Activated CD4-positive, alpha-beta T cell treated with anti-CD3 and anti-CD28 coated beads, Interleukin-2, amount 10 ng/mL, durations not matched to agents 7 days and 5 days (primary cell): Measurements from ENCODE around the gene ABTB1. TPM values are rescaled to one million over a fixed set of nuclear protein-coding genes. Genes with fewer than 3 reads are reported as not detected.
"Not testable (repeated sequence)": the region's sequence is repeated elsewhere in the genome, so short reads cannot be mapped to it uniquely, and the experiment has no call there.

Experiments
- CTCF ChIA-PET: fragments of 350-600 bp; sonication (Branson Sonifier 250); formaldehyde crosslinking; loops from one replicate; lab custom pipeline; 2021; ENCODE audit warnings: antibody characterized with exemption; lab: Charles Lee
- POLR2A ChIA-PET: fragments of 350-600 bp; sonication (Branson Sonifier 250); formaldehyde crosslinking; loops from one replicate; lab custom pipeline; 2021; ENCODE audit warnings: antibody characterized with exemption; lab: Charles Lee
- DNase-seq: peaks from one replicate; pipeline ENCODE4 v3.0.0-alpha.2; 2020
- H3K27ac Mint-ChIP-seq: one replicate; pipeline ENCODE4 v1.8.0; 2021; ENCODE audit warnings: mild to moderate bottlenecking, moderate library complexity, mixed read lengths
- H3K27me3 Mint-ChIP-seq: one replicate; pipeline ENCODE4 v1.8.0; 2021; ENCODE audit warnings: mixed read lengths
- H3K36me3 Mint-ChIP-seq: one replicate; pipeline ENCODE4 v1.8.0; 2021; ENCODE audit warnings: low read depth, mixed read lengths
- H3K4me1 Mint-ChIP-seq: one replicate; pipeline ENCODE4 v1.8.0; 2021; ENCODE audit warnings: mixed read lengths
- H3K4me3 Mint-ChIP-seq: one replicate; pipeline ENCODE4 v1.8.0; 2021; ENCODE audit warnings: mild to moderate bottlenecking, moderate library complexity, mixed read lengths
- H3K9me3 Mint-ChIP-seq: one replicate; pipeline ENCODE4 v1.8.0; 2021; ENCODE audit warnings: mixed read lengths
- total RNA-seq, 2 experiments: library from RNA; stranded (reverse); gene quantifications; one replicate each; pipeline ENCODE4 v1.2.3, GENCODE V29; 2021

Gene ABTB1
- total RNA-seq, 2 experiments from 2014 or later, result 24.3 to 29.5 TPM

DNA sequence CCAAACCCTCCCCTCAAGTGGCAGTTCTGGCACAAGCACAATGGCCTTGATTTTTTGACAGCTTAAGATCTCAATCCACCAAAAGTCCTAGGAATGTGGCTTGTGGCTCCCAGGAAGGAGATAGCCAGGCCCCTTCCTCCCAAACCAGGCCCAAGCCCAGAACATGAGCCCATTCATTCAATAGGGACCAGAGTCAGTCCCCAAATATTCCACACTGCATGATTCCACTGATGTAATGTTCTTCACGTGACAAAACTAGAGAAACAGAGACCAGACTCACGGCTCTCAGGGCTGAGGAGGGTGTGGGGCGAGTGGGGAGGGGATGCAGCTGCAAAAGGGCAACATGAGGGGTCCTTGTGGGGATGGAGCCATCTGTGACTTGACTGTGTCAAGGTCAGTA, 25.5 kb downstream of the ABTB1 start:
- CTCF ChIA-PET, result interaction anchor here (1.0 to 1.1 kb wide), 2 partner anchors 16 to 23 kb away, joined by 3 read pairs; no protein-coding TSS in a partner anchor
- H3K27ac Mint-ChIP-seq, result no peak overlapping the region
- peaks cover 1% of the 10 kb centered on the region for H3K27me3 Mint-ChIP-seq
- POLR2A ChIA-PET, result no interaction called here
- H3K4me1 Mint-ChIP-seq, result peaks cover 5% of the 10 kb centered on the region
- no peaks in the 10 kb centered on the region for H3K9me3 Mint-ChIP-seq
- no peak for DNase-seq
- no peak overlapping the region for H3K4me3 Mint-ChIP-seq
- H3K36me3 Mint-ChIP-seq, result no peaks in the 10 kb centered on the region

DNA sequence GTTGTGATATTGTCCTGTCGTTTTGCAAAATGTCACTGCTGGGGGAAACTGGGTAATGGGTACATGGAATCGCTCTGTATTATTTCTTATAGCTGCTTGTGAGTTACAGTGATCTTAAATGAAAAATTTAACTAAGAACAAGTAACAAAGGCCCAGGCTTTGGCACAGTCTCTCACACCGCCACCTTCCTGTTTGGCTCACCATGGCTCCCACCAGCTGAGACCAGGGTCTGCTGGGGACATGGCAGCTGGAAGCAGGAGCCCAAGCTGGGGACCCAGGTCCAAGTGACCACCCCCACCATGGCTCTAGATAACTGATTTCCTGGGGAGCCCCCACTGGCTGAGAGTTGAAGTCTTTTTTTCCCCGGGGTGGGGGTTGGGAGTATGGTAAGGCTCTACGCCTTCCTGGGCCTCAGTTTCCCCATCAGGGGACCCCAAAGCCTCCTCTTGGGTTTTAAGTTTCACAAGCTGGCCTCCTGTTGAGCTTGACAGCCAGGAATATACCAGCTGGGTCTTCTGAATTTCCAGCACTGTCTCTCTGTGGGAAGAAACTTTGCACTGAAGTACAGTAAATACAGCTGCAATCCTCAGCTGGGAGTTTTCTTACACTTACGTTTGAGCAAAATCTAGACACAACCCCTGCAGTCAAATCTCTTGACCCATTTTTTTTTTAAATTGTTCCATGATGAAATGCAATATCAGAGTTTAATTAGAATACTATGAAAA, 26.1 kb downstream of the ABTB1 start:
- POLR2A ChIA-PET, result no interaction called here
- no peak overlapping the region for H3K4me3 Mint-ChIP-seq
- no peaks in the 10 kb centered on the region for H3K36me3 Mint-ChIP-seq
- peaks cover 5% of the 10 kb centered on the region for H3K4me1 Mint-ChIP-seq
- H3K27me3 Mint-ChIP-seq, result peaks cover 4% of the 10 kb centered on the region
- no peak overlapping the region for H3K27ac Mint-ChIP-seq
- H3K9me3 Mint-ChIP-seq, result peaks cover 2% of the 10 kb centered on the region
- no peak for DNase-seq
- CTCF ChIA-PET, result interaction anchor here (0.6 to 1.1 kb wide), 3 partner anchors 15 to 416 kb away, joined by 3 read pairs; no protein-coding TSS in a partner anchor

DNA sequence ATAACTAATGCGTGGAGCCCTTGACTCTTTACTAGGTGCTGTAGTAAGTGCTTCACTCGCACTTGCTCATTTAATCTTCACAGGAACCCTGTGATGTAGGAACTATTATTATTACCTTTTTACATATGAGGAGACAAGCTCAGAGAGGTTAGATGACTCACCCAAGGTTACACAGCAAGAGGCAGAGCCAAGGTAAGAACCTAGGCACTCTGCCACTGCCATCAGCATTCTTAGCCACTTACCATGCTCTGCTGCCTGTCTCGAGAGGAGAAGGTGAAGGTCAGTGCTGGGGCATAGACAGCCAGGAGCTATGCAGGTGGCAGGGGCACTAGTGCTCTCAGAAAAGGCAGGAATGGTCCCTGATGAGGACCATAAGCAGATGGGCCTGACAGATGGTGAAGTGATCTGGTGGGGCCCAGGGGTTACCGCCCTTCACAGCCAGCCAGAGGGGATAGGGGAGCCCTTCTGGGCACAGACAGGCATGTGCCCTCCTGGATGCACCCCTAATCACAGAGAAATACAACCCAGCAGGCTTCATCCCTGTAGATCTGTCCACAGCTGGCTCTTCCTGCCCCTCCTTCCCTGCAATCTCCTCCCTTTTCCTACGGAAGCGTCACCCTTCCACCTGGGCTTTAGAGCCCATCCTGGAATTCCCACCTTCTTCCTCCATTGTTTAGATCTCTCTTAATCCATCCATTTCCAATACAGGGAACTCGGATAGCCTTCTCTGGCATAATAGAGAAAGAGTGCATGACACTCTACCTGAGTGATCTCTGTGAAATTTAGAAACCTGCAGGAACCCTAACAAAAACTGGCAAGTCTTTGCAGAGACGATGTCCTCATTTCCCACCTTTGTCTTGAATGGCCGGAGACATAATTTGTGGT, 26.9 kb downstream of the ABTB1 start:
- ChIA-PET CTCF (interaction anchor here (0.6 to 1.1 kb wide), 2 partner anchors 22 to 415 kb away, joined by 3 read pairs; no protein-coding TSS in a partner anchor), POLR2A (no interaction called here)
- Mint-ChIP-seq H3K27ac (no peak overlapping the region), H3K4me3 (no peak overlapping the region), H3K4me1 (peaks cover 8% of the 10 kb centered on the region), H3K36me3 (no peaks in the 10 kb centered on the region), H3K9me3 (peaks cover 2% of the 10 kb centered on the region), H3K27me3 (peaks cover 7% of the 10 kb centered on the region)
- DNase-seq, result no peak

DNA sequence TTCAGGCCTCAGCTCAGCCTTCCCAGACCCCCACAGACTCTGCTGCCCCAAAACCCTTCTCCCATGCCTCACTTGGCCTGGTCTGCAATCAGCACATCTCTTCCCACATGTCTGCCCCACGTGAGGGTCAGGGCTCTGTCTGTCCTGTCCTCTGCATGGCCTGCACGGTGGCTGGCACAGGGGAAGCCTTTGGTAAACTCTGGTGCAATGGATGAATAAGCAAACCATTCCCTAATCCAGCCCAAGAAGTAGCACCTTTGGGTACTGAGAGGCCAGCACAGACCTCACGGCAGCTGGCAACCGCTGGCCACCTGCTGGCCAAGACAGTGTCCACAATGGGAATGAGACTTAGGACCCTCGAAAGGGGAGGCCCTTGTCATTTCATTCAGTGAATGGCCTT, 27.7 kb downstream of the ABTB1 start:
- DNase-seq, result no peak
- peaks cover 7% of the 10 kb centered on the region for H3K27me3 Mint-ChIP-seq
- CTCF ChIA-PET, result no interaction called here
- no peaks in the 10 kb centered on the region for H3K36me3 Mint-ChIP-seq
- H3K4me3 Mint-ChIP-seq, result no peak overlapping the region
- POLR2A ChIA-PET, result no interaction called here
- H3K9me3 Mint-ChIP-seq, result peaks cover 2% of the 10 kb centered on the region
- H3K4me1 Mint-ChIP-seq, result peaks cover 8% of the 10 kb centered on the region
- no peak overlapping the region for H3K27ac Mint-ChIP-seq

DNA sequence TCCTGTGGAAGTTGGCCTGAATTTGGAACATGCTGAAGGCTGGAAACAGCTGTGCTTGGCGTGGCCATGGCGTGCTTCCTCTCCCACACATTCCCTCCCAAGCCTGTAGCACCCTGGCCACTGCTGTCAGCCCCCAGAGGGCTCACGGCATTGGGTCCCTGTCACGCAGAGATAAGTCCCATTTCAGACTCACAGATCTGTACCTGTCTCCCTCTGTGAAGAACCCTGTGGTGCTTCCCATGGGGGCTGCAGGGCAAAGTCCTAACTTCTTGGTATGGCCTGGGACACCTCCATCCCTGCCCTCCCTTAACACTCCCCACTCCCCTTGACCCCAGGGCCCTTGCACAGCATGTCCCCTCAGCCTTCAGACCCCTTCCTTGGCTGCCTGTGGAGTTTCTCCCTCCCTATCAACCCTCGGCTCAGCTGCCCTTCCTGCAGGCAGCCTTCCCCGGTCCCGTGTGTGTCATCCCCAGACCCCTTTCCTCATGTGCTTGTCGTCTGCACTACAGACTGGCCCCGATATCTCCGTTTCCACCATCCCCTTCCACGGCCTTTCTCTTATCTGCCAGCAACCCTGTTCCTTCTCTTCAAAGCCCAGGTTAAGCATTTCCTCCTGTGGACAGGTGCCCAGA, 28.6 kb downstream of the ABTB1 start:
- Mint-ChIP-seq H3K27me3 (peaks cover 5% of the 10 kb centered on the region), H3K4me3 (no peak overlapping the region), H3K9me3 (peaks cover 2% of the 10 kb centered on the region), H3K36me3 (no peaks in the 10 kb centered on the region), H3K4me1 (peaks cover 8% of the 10 kb centered on the region), H3K27ac (no peak overlapping the region)
- no peak for DNase-seq
- ChIA-PET POLR2A (no interaction called here), CTCF (no interaction called here)

DNA sequence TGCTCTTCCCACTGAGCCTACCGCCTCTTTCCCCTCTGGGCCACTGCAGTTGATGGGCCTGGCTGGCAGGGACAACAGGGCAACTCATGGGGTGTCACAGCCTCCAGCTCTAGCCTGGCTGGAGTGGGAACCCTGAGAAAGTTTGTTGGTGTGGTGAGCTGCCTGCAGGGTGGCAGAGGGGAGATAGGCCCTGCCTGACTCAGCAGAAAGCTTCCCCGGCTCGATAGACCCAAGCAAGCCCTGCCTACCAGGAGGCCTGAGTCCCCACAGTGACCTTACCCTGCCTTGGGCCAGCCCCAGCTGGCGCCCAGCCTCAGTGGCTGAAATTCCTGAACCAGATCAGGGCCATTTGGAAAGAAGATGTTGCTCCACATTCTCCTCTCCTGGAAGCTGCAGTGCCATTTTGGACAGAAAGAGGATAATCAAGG, 29.4 kb downstream of the ABTB1 start:
- Mint-ChIP-seq H3K27me3 (peaks cover 5% of the 10 kb centered on the region), H3K4me1 (peaks cover 5% of the 10 kb centered on the region), H3K27ac (no peak overlapping the region), H3K4me3 (no peak overlapping the region), H3K36me3 (no peaks in the 10 kb centered on the region), H3K9me3 (peaks cover 2% of the 10 kb centered on the region)
- ChIA-PET CTCF (no interaction called here), POLR2A (no interaction called here)
- DNase-seq, result no peak

DNA sequence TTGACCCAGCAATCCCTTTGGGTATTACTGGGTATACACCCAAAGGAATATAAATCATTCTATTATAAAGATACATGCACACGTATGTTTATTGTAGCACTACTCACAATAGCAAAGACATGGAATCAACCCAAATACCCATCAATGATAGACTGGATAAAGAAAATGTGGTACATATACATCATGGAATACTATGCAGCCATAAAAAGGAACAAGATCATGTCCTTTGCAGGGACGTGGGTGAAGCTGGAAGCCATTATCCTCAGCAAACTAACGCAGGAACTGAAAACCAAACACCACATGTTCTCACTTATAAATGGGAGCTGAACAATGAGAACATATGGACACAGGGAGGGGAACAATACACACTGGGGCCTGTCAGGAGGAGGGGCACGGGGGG, 32.1 kb downstream of the ABTB1 start:
- H3K4me3 Mint-ChIP-seq, DNase-seq, H3K27ac Mint-ChIP-seq, H3K27me3 Mint-ChIP-seq, H3K9me3 Mint-ChIP-seq, H3K36me3 Mint-ChIP-seq, H3K4me1 Mint-ChIP-seq, POLR2A ChIA-PET, CTCF ChIA-PET: not testable (repeated sequence)

DNA sequence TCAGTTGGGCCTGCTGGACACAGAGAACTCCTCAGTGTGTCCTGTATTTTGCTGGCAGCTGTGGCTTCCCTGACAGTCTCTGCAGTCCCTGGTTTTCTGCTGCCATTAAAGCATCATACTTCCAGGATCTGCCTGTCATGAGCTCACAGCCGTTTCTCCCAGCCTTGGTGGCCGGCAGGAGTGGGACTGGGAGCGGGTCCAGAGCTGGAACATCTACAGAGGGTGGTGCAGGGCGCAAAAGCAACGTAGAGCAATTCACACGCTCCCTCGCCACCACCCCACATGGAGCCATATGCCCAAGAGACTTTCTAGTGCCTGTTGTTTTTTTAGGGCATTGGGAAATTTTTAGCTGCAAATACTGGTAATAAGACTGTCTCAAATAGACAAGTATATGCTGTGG, 33.6 kb downstream of the ABTB1 start:
- H3K27me3 Mint-ChIP-seq, result peaks cover 5% of the 10 kb centered on the region
- H3K4me3 Mint-ChIP-seq, result no peak overlapping the region
- peaks cover 2% of the 10 kb centered on the region for H3K9me3 Mint-ChIP-seq
- no peak for DNase-seq
- ChIA-PET POLR2A (no interaction called here), CTCF (interaction anchor here (1.0 to 1.7 kb wide), 3 partner anchors 11 to 32 kb away, joined by 3 to 4 read pairs (median 4); no protein-coding TSS in a partner anchor)
- H3K36me3 Mint-ChIP-seq, result no peaks in the 10 kb centered on the region
- H3K4me1 Mint-ChIP-seq, result peaks cover 2% of the 10 kb centered on the region
- no peak overlapping the region for H3K27ac Mint-ChIP-seq

DNA sequence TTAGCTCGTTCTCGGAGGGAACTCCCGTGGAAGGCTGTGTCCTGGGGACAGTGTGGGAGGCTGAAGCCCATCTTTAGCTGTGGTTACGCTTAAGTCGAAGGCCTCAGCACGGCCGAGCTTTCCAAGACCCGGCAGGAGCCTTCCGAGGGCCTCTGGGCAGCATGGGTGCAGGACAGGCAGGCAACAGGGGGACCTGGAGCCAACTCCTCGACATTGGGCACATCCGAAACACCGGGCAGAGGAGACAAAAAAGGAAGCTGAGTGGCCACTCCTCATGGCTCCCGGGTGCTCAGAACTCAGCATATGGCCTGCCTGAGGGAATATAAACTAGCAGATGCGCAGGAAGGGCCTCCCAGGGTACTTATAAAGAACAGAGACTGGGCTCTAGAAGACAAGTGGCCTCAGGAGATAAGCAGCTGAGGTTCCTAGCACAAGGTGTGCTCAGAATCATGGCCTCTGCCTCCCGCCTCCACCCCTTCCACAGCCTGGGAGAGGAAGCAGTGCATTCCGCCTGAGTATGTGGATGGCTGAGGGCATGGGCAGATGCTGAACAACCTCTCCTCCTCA, 34.1 kb downstream of the ABTB1 start:
- H3K9me3 Mint-ChIP-seq, result peaks cover 2% of the 10 kb centered on the region
- H3K27me3 Mint-ChIP-seq, result peaks cover 5% of the 10 kb centered on the region
- no peak overlapping the region for H3K4me3 Mint-ChIP-seq
- H3K4me1 Mint-ChIP-seq, result peaks cover 2% of the 10 kb centered on the region
- no peaks in the 10 kb centered on the region for H3K36me3 Mint-ChIP-seq
- no peak overlapping the region for H3K27ac Mint-ChIP-seq
- CTCF ChIA-PET, result interaction anchor here (1.0 to 1.7 kb wide), 3 partner anchors 11 to 31 kb away, joined by 3 to 4 read pairs (median 4); no protein-coding TSS in a partner anchor
- no peak for DNase-seq
- POLR2A ChIA-PET, result no interaction called here

DNA sequence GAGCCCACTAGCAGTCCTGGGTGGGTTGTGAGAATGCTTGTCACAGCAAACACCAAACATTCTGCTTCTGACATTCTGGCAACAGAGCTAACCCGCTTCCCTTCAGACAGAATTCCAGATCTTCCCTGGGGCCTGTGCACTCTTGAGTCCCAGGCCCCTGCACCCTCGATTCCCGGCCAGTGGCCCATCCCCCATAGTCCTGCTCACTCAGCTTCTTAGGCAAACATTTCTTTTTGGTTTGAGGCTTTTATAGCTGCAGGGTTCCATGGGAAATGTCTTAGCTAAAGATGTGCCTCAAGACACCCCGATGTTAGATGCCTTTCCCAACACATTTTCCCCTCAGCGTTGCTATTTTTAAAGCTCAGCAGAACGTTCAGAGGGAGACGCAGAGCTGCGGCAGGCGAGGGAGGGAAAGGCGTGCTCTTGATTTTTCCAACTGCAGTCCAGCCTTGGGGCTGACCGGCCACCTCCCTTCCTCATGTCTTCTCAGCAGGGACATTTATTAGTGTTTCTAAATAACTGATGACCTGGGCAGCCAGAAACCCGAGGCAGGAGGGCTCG, 35.2 kb downstream of the ABTB1 start:
- H3K27ac Mint-ChIP-seq, result no peak overlapping the region
- H3K4me1 Mint-ChIP-seq, result peaks cover 2% of the 10 kb centered on the region
- CTCF ChIA-PET, result no interaction called here
- peaks cover 5% of the 10 kb centered on the region for H3K27me3 Mint-ChIP-seq
- H3K9me3 Mint-ChIP-seq, result peaks cover 2% of the 10 kb centered on the region
- no peak overlapping the region for H3K4me3 Mint-ChIP-seq
- no peaks in the 10 kb centered on the region for H3K36me3 Mint-ChIP-seq
- no peak for DNase-seq
- POLR2A ChIA-PET, result no interaction called here

DNA sequence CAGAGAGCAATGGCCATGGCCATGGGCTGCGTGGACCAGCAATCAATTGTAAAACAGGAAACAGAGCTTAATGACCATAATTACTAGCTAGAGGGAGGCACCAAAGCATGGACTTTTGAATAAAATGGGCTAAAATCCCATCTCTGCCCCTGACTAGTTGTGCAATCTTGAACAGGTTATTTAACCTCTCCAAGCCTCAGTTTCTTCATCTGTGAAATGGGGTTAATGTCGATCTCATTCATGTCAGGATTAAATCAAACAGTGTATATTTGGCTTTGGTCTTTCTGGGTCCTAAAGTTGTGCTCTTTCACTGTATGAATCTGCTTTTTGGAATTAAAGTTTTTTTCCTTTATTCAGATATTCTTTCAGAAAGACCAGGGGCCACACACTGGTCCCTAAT, 36.1 kb downstream of the ABTB1 start:
- DNase-seq, result no peak
- no peak overlapping the region for H3K4me3 Mint-ChIP-seq
- H3K27me3 Mint-ChIP-seq, result peaks cover 3% of the 10 kb centered on the region

DNA sequence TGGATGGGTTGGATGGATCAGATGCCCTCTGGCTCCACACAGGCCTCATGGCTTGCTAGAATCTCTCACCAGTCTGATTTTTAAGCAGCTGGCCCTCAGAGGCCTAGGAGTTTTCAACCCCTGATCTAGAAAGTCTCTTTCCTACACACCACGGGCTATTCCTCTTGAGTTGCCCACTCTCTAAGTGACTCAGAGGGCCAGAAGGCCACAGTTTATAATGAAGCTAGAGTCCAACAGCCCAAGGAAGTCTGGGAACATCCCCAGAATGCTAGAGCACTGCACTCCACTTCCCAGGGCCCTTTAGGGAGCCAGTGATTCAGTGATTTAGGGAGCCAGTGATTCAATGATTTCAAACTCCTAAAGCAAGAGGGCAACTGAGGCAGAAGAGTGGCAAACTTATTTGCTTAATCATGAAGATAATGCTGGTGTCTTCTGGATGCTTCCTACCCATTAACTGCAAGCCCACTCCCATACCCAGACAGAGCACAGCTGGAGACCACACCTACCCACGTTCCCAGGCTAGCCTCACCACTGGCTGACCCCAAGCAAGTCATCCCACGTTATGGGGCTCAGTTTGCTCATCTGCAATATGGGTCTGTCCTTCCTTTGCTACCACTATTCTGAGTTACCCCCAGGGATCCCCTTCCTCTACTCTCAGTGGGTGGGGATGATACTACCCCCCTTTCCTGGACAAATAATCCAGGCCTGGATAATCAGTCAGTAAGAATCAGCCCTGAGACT, 36.7 kb downstream of the ABTB1 start:
- no peaks in the 10 kb centered on the region for H3K9me3 Mint-ChIP-seq
- no peak overlapping the region for H3K27ac Mint-ChIP-seq
- peaks cover under 1% of the 10 kb centered on the region for H3K4me1 Mint-ChIP-seq
- DNase-seq, result no peak
- H3K27me3 Mint-ChIP-seq, result peaks cover 1% of the 10 kb centered on the region
- H3K4me3 Mint-ChIP-seq, result no peak overlapping the region
- POLR2A ChIA-PET, result no interaction called here
- CTCF ChIA-PET, result no interaction called here
- no peaks in the 10 kb centered on the region for H3K36me3 Mint-ChIP-seq

More for the DNA sequence above, 36.1 kb downstream of the ABTB1 start:
- ChIA-PET CTCF (no interaction called here), POLR2A (no interaction called here)
- peaks cover under 1% of the 10 kb centered on the region for H3K9me3 Mint-ChIP-seq
- H3K27ac Mint-ChIP-seq, result no peak overlapping the region
- H3K36me3 Mint-ChIP-seq, result no peaks in the 10 kb centered on the region
- peaks cover 2% of the 10 kb centered on the region for H3K4me1 Mint-ChIP-seq
